Neural crest cell (in vitro differentiated cells): ENCODE data around the gene APBB3. TPM values are rescaled to one million over a fixed set of nuclear protein-coding genes. Genes with fewer than 3 reads are reported as not detected.

ENCODE experiments used
- microRNA-seq: library from miRNA; unstranded; fragments of <30 nt; microRNA quantifications from one replicate; pipeline ENCODE4, GENCODE V29; 2020
- total RNA-seq: library from RNA; stranded (reverse); gene quantifications from 2 replicates; pipeline ENCODE4 v1.2.1, GENCODE V29; 2021

The APBB3 gene
- total RNA-seq, 1 donor from 2014 or later: 36.2 TPM

Small RNA genes lying within 50 kb of the gene (microRNA-seq; reads per million reads assigned to microRNA genes)
- gene MIR6831: 1.8 reads per million

Other genes with a start within 250 kb of the APBB3 start
- 2.2 and 2.4 TPM in 2 replicates for gene HBEGF, start 218.0 kb downstream of the APBB3 start, total RNA-seq
- gene SLC4A9, start 204.4 kb downstream of the APBB3 start, total RNA-seq: not detected in 2 replicates
- 152 and 154 TPM in 2 replicates for gene ANKHD1, start 162.8 kb downstream of the APBB3 start, total RNA-seq
- gene EIF4EBP3, start 16.9 kb downstream of the APBB3 start, total RNA-seq: 8.4 and 10.3 TPM in 2 replicates
- gene SRA1, start 7.1 kb downstream of the APBB3 start, total RNA-seq: 34.7 and 36.3 TPM in 2 replicates
- gene SLC35A4, start 230 bp upstream of the APBB3 start, total RNA-seq: 99.4 and 106 TPM in 2 replicates
- 0.28 and 0.55 TPM in 2 replicates for gene CD14, start 68.6 kb upstream of the APBB3 start, total RNA-seq
- gene TMCO6, start 74.9 kb upstream of the APBB3 start, total RNA-seq: 25.2 and 27.4 TPM in 2 replicates
- 62.7 and 69.7 TPM in 2 replicates for gene NDUFA2, start 83.0 kb upstream of the APBB3 start, total RNA-seq
- 80.0 and 87.3 TPM in 2 replicates for gene IK, start 83.2 kb upstream of the APBB3 start, total RNA-seq
- gene WDR55, start 100.3 kb upstream of the APBB3 start, total RNA-seq: 23.6 and 24.0 TPM in 2 replicates
- gene DND1, start 109.0 kb upstream of the APBB3 start, total RNA-seq: 4.2 and 4.6 TPM in 2 replicates
- gene HARS1, start 126.8 kb upstream of the APBB3 start, total RNA-seq: 92.7 and 98.7 TPM in 2 replicates
- 31.8 and 33.2 TPM in 2 replicates for gene HARS2, start 126.9 kb upstream of the APBB3 start, total RNA-seq
- 53.0 and 55.0 TPM in 2 replicates for gene ZMAT2, start 135.8 kb upstream of the APBB3 start, total RNA-seq
- gene PCDHA1, start 221.5 kb upstream of the APBB3 start, total RNA-seq: 0.07 TPM in 1 of 2 replicates, not detected in the other
- 1.2 TPM in 2 replicates for gene PCDHA2, start 230.3 kb upstream of the APBB3 start, total RNA-seq
- 0.32 and 0.37 TPM in 2 replicates for gene PCDHA3, start 236.5 kb upstream of the APBB3 start, total RNA-seq
- gene PCDHA4, start 242.5 kb upstream of the APBB3 start, total RNA-seq: 9.0 and 9.9 TPM in 2 replicates